K562 (cell line): Measurements from ENCODE around the gene LBH. TPM values are rescaled to one million over a fixed set of nuclear protein-coding genes. Genes with fewer than 3 reads are reported as not detected.

Experiments
- ASH1L ChIP-seq: fragments of 450-650 bp; IDR thresholded peaks from 2 replicates; pipeline ENCODE4 v1.6.1; 2018; ENCODE audit warnings: borderline replicate concordance, mild to moderate bottlenecking, low read depth; ENCODE audit not compliant: partially characterized antibody
- ATF7 ChIP-seq: fragments of 450-650 bp; IDR thresholded peaks from 2 replicates; pipeline ENCODE4 v1.7.1; 2014; ENCODE audit warnings: mild to moderate bottlenecking, moderate library complexity
- CTBP1 ChIP-seq: fragments of 450-650 bp; IDR thresholded peaks from 2 replicates; pipeline ENCODE4 v1.6.1; 2016; ENCODE audit warnings: borderline replicate concordance
- EGR1 ChIP-seq: fragments of 450-650 bp; conservative IDR thresholded peaks from 2 replicates; pipeline ENCODE4 v1.6.1; 2017; ENCODE audit warnings: mild to moderate bottlenecking
- FOS ChIP-seq: IDR thresholded peaks from 3 replicates; pipeline ENCODE4 v1.6.1; 2011; ENCODE audit not compliant: insufficient read length; ENCODE audit errors: extremely low read depth
- HDAC3 ChIP-seq: fragments of 450-650 bp; IDR thresholded peaks from 2 replicates; pipeline ENCODE4 v1.6.1; 2018; ENCODE audit warnings: borderline replicate concordance, mild to moderate bottlenecking, moderate library complexity; ENCODE audit not compliant: partially characterized antibody
- KHSRP ChIP-seq: fragments of 450-650 bp; IDR thresholded peaks from 2 replicates; pipeline ENCODE4 v1.6.1; 2017
- KLF1 ChIP-seq: fragments of 450-650 bp; IDR thresholded peaks from 2 replicates; pipeline ENCODE4 v1.6.1; 2016; ENCODE audit warnings: missing genetic modification characterization, missing compliant biosample characterization
- MAZ ChIP-seq, 2 experiments: fragments of 450-650 bp in 1 of 2; sonication (generic) in 1 of 2; formaldehyde crosslinking; IDR thresholded peaks in 1 of 2; conservative IDR thresholded peaks in 1 of 2; 2 replicates each; pipeline versions ENCODE4 v1.4.0 to v1.5.0; 2020; ENCODE audit warnings: mild to moderate bottlenecking in 1 of 2, missing genetic modification reagents in 1 of 2
- MYC ChIP-seq, 2 experiments: fragments of 250-450 bp in 1 of 2; sonication (Bioruptor Pico) in 1 of 2; IDR thresholded peaks; 2 replicates each; pipeline versions ENCODE4 v1.5.1 to v1.6.1; 2012 to 2021; ENCODE audit warnings: low read depth in 2 of 2, borderline replicate concordance in 1 of 2, improper control_type of control experiment in 1 of 2, low read length in 1 of 2, mild to moderate bottlenecking in 1 of 2, moderate library complexity in 1 of 2
- RBBP5 ChIP-seq: fragments of 200-600 bp; sonication (generic); IDR thresholded peaks from 2 replicates; pipeline ENCODE4 v1.6.1; 2012; ENCODE audit warnings: borderline replicate concordance, mild to moderate bottlenecking, low read length, control low read depth, inconsistent platforms; ENCODE audit not compliant: insufficient read depth, poor library complexity, severe bottlenecking
- XRCC4 ChIP-seq: IDR thresholded peaks from one replicate; pipeline ENCODE4 v1.6.1; 2011; ENCODE audit not compliant: insufficient read depth, insufficient read length; ENCODE audit errors: extremely low read depth
- YY1 ChIP-seq, 3 experiments: IDR thresholded peaks; 2 replicates each; pipeline ENCODE4 v1.6.1; 2011; ENCODE audit warnings: low read length in 2 of 3, mild to moderate bottlenecking in 2 of 3, moderate library complexity in 2 of 3, borderline replicate concordance in 1 of 3, control low read depth in 1 of 3, low read depth in 1 of 3; ENCODE audit not compliant: insufficient read depth in 3 of 3, insufficient replicate concordance in 2 of 3, control insufficient read depth in 1 of 3, insufficient read length in 1 of 3; ENCODE audit errors: extremely low read depth in 1 of 3
- ZBED1 ChIP-seq: IDR thresholded peaks from 2 replicates; pipeline ENCODE4 v1.6.1; 2014
- ZFP91 ChIP-seq: sonication (generic); formaldehyde crosslinking; IDR thresholded peaks from 2 replicates; pipeline ENCODE4 v1.8.0; 2022; ENCODE audit warnings: mild to moderate bottlenecking, missing genetic modification reagents
- ZKSCAN1 ChIP-seq: fragments of 150-350 bp; IDR thresholded peaks from 2 replicates; pipeline ENCODE4 v1.6.1; 2016; ENCODE audit warnings: low read depth, low read length
- ZNF586 ChIP-seq: fragments of 450-650 bp; formaldehyde crosslinking; conservative IDR thresholded peaks from 2 replicates; pipeline ENCODE4 v1.4.0; 2020; ENCODE audit warnings: mild to moderate bottlenecking, moderate library complexity
- ZNF75A ChIP-seq: fragments of 450-650 bp; formaldehyde crosslinking; IDR thresholded peaks from 2 replicates; pipeline ENCODE4 v1.4.0; 2020; ENCODE audit warnings: mild to moderate bottlenecking
- polyA plus RNA-seq, 8 experiments: library from polyadenylated mRNA; depleted of rRNA in 4 of 8; stranded (reverse) in 5 of 8; unstranded in 3 of 8; fragments of >200 nt; fragmentation: Nextera tagmentation in 2 of 8; fragmentation: Illumina TruSeq in 1 of 8; extraction: Ambion mirVana in 2 of 8; extraction: Trizol in 1 of 8; gene quantifications; 2 replicates each; pipeline versions ENCODE4 v1.2.1 to v1.2.3, GENCODE V29; 2011 to 2014; ENCODE audit warnings: inconsistent platforms in 1 of 8, missing spikeins in 1 of 8
- total RNA-seq, 7 experiments: library from RNA; depleted of rRNA in 6 of 7; stranded (reverse); fragments of >200 nt in 6 of 7; fragmentation: Illumina TruSeq in 2 of 7; extraction: Trizol in 2 of 7; gene quantifications; 2 replicates each; pipeline versions ENCODE4 v1.2.1 to v1.2.3, GENCODE V29; 2011 to 2021; ENCODE audit warnings: low replicate concordance in 1 of 7
- TF ChIP-seq, protein P1 (sequence below): IDR thresholded peaks from 2 replicates; pipeline ENCODE4 v1.6.1; 2014; ENCODE audit warnings: antibody characterized with exemption
- TF ChIP-seq, protein P2 (sequence below): fragments of 200-800 bp; sonication (Bioruptor generic); IDR thresholded peaks from 2 replicates; pipeline ENCODE4 v1.6.1; 2017; ENCODE audit warnings: missing genetic modification characterization, missing compliant biosample characterization

The LBH gene
- total and polyA plus RNA-seq, 9 of the 15 experiments (the other 6 are each of a cell fraction or from before 2014, with no cell fraction given) = 3.1 to 13.4 (median 7.4) TPM

- TF ChIP-seq KHSRP (peak; percentile 43; the same call in 1 of the 2 replicates), MYC (IDR thresholded peaks at IDR 0.05; ENCODE audit: low read depth, low read length) (peak; percentile 53; the same call in 1 of the 2 replicates), MYC (CRISPR knock-in tag; IDR thresholded peaks at IDR 0.05; ENCODE audit: borderline replicate concordance, low read depth) (no peak), ZNF586 (CRISPR knock-in tag) (no peak), ZFP91 (CRISPR knock-in tag) (no peak), HDAC3 (peak; percentile 60), ZKSCAN1 (0 out of 2 replicates have a peak, but pooled peaks have one; percentile 35), YY1 (IDR thresholded peaks at IDR 0.05; ENCODE audit: borderline replicate concordance in 1 of 3, control insufficient read depth in 1 of 3, extremely low read depth in 1 of 3, insufficient read depth in 3 of 3, insufficient read length in 1 of 3, insufficient replicate concordance in 2 of 3, low read depth in 1 of 3, low read length in 2 of 3) (peak in 1 of 3 experiments; percentile 30), MAZ (CRISPR knock-in tag; conservative IDR thresholded peaks at IDR 0.05 in 1 of 2, IDR thresholded peaks at IDR 0.05 in 1 of 2) (peak; percentile 26 to 61; a peak in 1 of 4 replicates), EGR1 (peak; percentile 42), XRCC4 (no peak), ZBED1 (peak; percentile 69; the same call in 1 of the 2 replicates), ZNF75A (no peak), CTBP1 (peak; percentile 85), FOS (no peak), ATF7 (peak; percentile 54; the same call in 1 of the 2 replicates), RBBP5 (peak; percentile 71), ASH1L (no peak), KLF1 (tag) (no peak)
- TF ChIP-seq, protein P1, sequence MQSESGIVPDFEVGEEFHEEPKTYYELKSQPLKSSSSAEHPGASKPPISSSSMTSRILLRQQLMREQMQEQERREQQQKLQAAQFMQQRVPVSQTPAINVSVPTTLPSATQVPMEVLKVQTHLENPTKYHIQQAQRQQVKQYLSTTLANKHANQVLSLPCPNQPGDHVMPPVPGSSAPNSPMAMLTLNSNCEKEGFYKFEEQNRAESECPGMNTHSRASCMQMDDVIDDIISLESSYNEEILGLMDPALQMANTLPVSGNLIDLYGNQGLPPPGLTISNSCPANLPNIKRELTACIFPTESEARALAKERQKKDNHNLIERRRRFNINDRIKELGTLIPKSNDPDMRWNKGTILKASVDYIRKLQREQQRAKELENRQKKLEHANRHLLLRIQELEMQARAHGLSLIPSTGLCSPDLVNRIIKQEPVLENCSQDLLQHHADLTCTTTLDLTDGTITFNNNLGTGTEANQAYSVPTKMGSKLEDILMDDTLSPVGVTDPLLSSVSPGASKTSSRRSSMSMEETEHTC = 0 out of 2 replicates have a peak, but pooled peaks have one; percentile 51
- TF ChIP-seq, protein P2, sequence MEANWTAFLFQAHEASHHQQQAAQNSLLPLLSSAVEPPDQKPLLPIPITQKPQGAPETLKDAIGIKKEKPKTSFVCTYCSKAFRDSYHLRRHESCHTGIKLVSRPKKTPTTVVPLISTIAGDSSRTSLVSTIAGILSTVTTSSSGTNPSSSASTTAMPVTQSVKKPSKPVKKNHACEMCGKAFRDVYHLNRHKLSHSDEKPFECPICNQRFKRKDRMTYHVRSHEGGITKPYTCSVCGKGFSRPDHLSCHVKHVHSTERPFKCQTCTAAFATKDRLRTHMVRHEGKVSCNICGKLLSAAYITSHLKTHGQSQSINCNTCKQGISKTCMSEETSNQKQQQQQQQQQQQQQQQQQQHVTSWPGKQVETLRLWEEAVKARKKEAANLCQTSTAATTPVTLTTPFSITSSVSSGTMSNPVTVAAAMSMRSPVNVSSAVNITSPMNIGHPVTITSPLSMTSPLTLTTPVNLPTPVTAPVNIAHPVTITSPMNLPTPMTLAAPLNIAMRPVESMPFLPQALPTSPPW (CRISPR knock-in tag) = peak; percentile 76
These were observed 39.5 kb upstream of the LBH start (continued) for GRCh38 chr2:30191819-30192271.
